ENCODE data around the gene CBX7.

DNA sequence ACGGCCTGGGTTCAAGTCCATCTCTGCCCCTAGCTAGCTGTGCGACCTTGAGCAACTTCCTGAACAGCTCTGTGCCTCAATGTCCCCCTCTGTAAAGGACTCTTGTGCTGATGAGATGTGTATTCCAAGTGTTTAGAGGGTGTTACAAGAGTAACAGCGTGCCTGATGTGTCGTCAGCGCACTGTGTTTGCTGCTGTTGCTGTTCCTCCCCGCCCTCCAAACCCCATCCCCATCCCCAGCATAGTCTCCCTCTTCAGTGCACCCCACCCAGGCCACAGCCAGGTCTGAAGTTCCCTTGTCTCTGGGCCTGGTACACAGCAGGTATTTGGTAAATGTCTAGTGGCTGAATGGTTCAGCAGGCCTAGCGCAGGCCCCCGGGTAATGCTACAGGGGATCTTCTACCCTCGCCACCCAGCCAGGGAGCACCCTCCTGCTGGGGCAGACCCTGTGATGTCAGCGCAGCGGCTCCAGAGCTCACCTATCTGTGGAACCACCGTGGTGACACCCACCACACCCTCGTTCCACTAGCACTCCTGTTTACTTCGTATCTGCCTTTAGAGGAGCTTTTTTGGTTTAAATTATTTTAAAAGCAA is 10.3 kb downstream of the CBX7 start:
- TF ChIP-seq, protein P1, sequence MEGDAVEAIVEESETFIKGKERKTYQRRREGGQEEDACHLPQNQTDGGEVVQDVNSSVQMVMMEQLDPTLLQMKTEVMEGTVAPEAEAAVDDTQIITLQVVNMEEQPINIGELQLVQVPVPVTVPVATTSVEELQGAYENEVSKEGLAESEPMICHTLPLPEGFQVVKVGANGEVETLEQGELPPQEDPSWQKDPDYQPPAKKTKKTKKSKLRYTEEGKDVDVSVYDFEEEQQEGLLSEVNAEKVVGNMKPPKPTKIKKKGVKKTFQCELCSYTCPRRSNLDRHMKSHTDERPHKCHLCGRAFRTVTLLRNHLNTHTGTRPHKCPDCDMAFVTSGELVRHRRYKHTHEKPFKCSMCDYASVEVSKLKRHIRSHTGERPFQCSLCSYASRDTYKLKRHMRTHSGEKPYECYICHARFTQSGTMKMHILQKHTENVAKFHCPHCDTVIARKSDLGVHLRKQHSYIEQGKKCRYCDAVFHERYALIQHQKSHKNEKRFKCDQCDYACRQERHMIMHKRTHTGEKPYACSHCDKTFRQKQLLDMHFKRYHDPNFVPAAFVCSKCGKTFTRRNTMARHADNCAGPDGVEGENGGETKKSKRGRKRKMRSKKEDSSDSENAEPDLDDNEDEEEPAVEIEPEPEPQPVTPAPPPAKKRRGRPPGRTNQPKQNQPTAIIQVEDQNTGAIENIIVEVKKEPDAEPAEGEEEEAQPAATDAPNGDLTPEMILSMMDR (IDR thresholded peaks at IDR 0.05), result no peak
- TF ChIP-seq EZH2 (IDR thresholded peaks at IDR 0.05), result no peak
- no peak for TF ChIP-seq EZH2phosphoT487 (IDR thresholded peaks at IDR 0.05)

Data from neural progenitor cell (in vitro differentiated cells).